ENCODE measurements around the gene SPHK2. TPM values are rescaled to one million over a fixed set of nuclear protein-coding genes. Genes with fewer than 3 reads are reported as not detected.
A peak's percentile ranks its signal among the peaks of the same experiment; 100 is the strongest.

Gene SPHK2
- total RNA-seq, 1 donor from 2014 or later, result 8.0 TPM

DNA sequence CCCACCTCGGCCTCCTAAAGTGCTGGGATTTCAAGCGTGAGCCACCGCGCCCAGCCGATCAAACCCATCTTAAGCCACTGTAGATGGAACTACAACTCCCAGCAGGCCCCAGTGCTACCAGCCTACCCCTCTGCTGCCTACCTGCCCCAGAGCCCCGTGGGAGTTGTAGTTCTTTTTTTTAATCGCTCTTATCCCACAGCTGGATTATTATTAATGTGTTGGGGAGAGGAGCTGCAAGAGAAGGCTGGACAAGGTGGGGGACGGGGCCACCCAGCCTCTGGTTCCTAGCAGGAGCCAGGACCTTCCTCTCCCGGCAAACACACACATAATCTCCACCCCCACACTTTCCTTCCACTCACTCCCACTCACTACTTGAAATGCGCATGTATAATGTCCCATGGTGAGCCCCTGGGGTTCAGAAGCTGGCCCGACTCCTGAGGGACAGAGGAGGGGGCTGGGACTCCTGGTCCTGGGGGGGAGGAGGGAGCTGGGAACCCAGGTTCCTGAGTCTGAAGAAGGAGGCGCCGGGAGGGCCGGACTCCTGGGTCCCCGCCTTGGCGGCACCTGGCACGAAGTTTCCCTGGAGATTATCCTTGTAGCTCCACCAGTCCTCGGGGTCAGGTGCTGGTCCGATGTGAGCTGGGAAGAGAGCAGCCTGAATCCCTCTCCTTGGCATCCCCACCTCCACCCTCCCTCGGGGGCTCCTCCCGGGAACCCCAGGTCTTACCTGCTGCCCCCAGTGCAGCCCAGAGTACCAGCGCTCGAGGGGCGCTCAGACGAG is 25.7 kb downstream of the SPHK2 start:
- Histone ChIP-seq H3K27me3 (ENCODE audit: low read depth) (no peaks in the 10 kb centered on the region), H3K27ac (replicated peaks) (peak overlapping the region; percentile 87), H3K4me1 (peaks cover 24% of the 10 kb centered on the region), H3K36me3 (no peaks in the 10 kb centered on the region), H3K9me3 (replicated peaks) (no peaks in the 10 kb centered on the region), H3K4me3 (peak overlapping the region; percentile 73)
- intact Hi-C loops (cut with micrococcal nuclease), result loop anchor here (5.0 to 10.0 kb wide), 2 partner anchors 100 to 142 kb away; partner anchors contain the start of genes IZUMO1 and RASIP1
- TF ChIP-seq, protein P1, sequence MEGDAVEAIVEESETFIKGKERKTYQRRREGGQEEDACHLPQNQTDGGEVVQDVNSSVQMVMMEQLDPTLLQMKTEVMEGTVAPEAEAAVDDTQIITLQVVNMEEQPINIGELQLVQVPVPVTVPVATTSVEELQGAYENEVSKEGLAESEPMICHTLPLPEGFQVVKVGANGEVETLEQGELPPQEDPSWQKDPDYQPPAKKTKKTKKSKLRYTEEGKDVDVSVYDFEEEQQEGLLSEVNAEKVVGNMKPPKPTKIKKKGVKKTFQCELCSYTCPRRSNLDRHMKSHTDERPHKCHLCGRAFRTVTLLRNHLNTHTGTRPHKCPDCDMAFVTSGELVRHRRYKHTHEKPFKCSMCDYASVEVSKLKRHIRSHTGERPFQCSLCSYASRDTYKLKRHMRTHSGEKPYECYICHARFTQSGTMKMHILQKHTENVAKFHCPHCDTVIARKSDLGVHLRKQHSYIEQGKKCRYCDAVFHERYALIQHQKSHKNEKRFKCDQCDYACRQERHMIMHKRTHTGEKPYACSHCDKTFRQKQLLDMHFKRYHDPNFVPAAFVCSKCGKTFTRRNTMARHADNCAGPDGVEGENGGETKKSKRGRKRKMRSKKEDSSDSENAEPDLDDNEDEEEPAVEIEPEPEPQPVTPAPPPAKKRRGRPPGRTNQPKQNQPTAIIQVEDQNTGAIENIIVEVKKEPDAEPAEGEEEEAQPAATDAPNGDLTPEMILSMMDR (IDR thresholded peaks at IDR 0.05; ENCODE audit: borderline replicate concordance), result no peak
- peak; percentile 72 for DNase-seq

DNA sequence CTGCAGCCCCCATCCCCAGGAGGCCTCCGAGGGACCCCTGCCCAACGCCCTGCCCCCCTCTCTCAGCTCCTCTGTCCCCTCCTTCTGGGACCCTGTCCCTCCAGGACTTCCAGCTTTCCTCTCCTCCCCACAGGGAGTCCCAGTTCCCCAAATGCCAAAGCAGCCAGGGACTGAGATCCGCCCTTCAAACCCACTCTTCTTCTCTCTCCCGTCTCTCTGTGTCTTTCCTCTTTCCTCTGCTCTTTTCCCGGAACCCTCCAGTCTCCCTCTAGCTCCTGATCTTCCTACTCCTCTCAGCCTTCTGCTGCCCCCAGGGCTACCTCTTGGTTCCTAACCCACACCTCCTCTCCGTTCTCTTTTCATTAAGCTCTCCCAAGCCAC is 26.3 kb downstream of the SPHK2 start:
- peaks cover 24% of the 10 kb centered on the region for H3K4me1 ChIP-seq
- H3K27me3 ChIP-seq (ENCODE audit: low read depth), result no peaks in the 10 kb centered on the region
- no peaks in the 10 kb centered on the region for H3K36me3 ChIP-seq
- H3K9me3 ChIP-seq (replicated peaks), result no peaks in the 10 kb centered on the region
- TF ChIP-seq, protein P1 (IDR thresholded peaks at IDR 0.05; ENCODE audit: borderline replicate concordance), result no peak
- H3K27ac ChIP-seq (replicated peaks), result peak overlapping the region; percentile 87
- H3K4me3 ChIP-seq, result peak overlapping the region; percentile 73
- DNase-seq, result no peak
- intact Hi-C loops (cut with micrococcal nuclease), result loop anchor here (5.0 to 10.0 kb wide), 2 partner anchors 99 to 142 kb away; partner anchors contain the start of genes IZUMO1 and RASIP1

DNA sequence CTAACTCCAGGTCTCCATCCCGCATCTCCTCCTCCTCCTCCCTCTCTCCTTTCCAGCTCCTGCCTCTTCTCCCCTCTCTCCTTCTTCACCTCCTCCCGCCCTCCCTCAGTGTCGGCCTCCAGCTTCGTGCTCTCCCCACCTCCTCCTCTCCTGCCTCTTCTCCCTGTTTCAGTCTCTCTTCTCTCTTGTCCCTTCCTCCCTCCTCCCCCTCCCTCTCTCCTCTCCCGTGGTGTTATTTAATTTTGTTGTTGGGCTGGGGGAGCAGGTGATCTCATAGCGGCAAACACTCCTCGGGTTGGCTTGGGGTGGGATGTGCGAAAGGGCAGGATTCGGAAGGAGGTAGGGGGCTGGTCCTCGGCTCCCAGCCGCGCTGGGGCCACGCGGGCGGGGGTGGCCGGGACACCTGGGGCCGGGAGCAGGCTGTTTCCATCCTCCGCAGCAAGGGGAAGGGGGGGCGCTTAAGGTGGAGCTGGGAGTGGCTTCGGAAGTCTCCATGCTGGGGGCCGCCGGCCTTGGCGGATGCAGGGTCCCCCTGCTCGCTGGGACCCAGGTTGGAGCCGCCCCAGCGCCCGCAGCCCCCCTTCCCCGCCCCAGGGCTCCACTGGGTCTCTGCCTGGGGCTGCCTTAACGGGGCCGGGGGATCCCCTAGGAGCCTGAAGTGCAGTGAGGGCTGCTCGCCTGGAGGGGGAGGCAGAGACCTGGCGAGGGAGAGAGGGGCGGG is 26.9 kb downstream of the SPHK2 start, which contains the start of gene CA11:
CA11 (minus strand) TSS at position 187 of the 721 bp plus-strand sequence. CDS start 555 bp downstream, outside the sequence.
- H3K27me3 ChIP-seq (ENCODE audit: low read depth), result no peaks in the 10 kb centered on the region

DNA sequence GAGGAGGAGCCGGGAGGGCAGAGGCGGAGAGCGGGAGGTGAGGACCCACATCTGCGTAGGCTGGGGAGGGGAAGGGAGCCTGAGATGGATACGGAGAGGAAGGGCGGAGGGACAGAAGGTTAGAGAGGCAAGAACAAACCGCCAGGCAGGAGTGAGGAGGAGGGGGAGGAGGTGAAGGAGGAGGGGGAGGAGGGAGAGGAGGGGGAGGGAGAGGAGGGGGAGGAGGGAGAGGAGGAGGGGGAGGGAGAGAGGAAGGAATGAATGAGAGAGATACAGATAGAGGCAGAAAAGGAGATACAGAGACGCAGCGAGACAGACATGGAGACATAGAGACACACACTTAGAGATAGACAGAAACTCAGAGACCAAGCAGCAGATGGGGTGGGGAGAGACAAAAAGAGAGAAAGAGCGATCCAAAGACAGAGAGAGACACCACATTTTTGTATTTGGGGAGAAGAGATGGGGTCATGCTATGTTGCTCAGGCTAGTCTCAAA is 27.5 kb downstream of the SPHK2 start:
- DNase-seq, result no peak
- H3K36me3 ChIP-seq, result no peaks in the 10 kb centered on the region
- peak overlapping the region; percentile 87 for H3K27ac ChIP-seq (replicated peaks)
- H3K4me1 ChIP-seq, result peaks cover 24% of the 10 kb centered on the region
- H3K4me3 ChIP-seq, result peak overlapping the region; percentile 73
- no peaks in the 10 kb centered on the region for H3K9me3 ChIP-seq (replicated peaks)
- TF ChIP-seq, protein P1 (IDR thresholded peaks at IDR 0.05; ENCODE audit: borderline replicate concordance), result no peak
- no peaks in the 10 kb centered on the region for H3K27me3 ChIP-seq (ENCODE audit: low read depth)
- intact Hi-C loops (cut with micrococcal nuclease), result loop anchor here (5.0 to 10.0 kb wide), 2 partner anchors 98 to 141 kb away; partner anchors contain the start of genes IZUMO1 and RASIP1

More for the DNA sequence above, 26.9 kb downstream of the SPHK2 start, which contains the start of gene CA11:
- H3K4me1 ChIP-seq, result peaks cover 24% of the 10 kb centered on the region
- peak within 1 kb of the TSS; percentile 87 for H3K27ac ChIP-seq (replicated peaks)
- peak within 1 kb of the TSS; percentile 73 for H3K4me3 ChIP-seq
- peak; percentile 88 for DNase-seq
- no peaks in the 10 kb centered on the region for H3K36me3 ChIP-seq
- no peaks in the 10 kb centered on the region for H3K9me3 ChIP-seq (replicated peaks)
- intact Hi-C loops (cut with micrococcal nuclease), result loop anchor here (5.0 to 10.0 kb wide), 2 partner anchors 99 to 141 kb away; partner anchors contain the start of genes IZUMO1 and RASIP1
- TF ChIP-seq, protein P1 (IDR thresholded peaks at IDR 0.05; ENCODE audit: borderline replicate concordance), result peak; percentile 91

DNA sequence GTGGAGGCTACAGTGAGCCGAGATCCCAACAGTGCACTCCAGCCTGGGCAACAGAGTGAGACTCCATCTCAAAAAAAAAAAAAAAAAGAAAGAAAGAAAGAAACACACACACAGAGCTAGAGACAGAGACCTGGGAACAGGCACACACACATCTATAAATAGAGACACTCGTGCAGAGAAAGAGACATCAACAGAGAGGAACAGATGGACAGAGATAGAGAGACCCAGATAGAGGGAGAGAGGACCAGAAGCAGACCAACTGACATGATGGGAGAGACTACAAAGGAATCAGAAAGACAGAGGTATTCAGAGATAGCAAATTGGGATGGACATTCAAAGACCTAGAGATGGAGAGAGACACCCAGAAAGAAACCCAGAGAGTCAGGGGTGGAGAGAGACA is 28.8 kb downstream of the SPHK2 start:
- H3K9me3 ChIP-seq (replicated peaks), result no peaks in the 10 kb centered on the region
- no peaks in the 10 kb centered on the region for H3K36me3 ChIP-seq
- no peak overlapping the region for H3K27ac ChIP-seq (replicated peaks)
- intact Hi-C loops (cut with micrococcal nuclease), result loop anchor here (5.0 to 10.0 kb wide), 2 partner anchors 97 to 139 kb away; partner anchors contain the start of genes IZUMO1 and RASIP1
- TF ChIP-seq, protein P1 (IDR thresholded peaks at IDR 0.05; ENCODE audit: borderline replicate concordance), result no peak
- H3K4me3 ChIP-seq, result no peak overlapping the region
- no peaks in the 10 kb centered on the region for H3K27me3 ChIP-seq (ENCODE audit: low read depth)
- DNase-seq, result no peak
- peaks cover 24% of the 10 kb centered on the region for H3K4me1 ChIP-seq
